ENCODE measurements around the gene MBTPS1. TPM values are rescaled to one million over a fixed set of nuclear protein-coding genes. Genes with fewer than 3 reads are reported as not detected.

The MBTPS1 gene
- total RNA-seq, 1 donor from 2014 or later: 85.9 TPM

DNA sequence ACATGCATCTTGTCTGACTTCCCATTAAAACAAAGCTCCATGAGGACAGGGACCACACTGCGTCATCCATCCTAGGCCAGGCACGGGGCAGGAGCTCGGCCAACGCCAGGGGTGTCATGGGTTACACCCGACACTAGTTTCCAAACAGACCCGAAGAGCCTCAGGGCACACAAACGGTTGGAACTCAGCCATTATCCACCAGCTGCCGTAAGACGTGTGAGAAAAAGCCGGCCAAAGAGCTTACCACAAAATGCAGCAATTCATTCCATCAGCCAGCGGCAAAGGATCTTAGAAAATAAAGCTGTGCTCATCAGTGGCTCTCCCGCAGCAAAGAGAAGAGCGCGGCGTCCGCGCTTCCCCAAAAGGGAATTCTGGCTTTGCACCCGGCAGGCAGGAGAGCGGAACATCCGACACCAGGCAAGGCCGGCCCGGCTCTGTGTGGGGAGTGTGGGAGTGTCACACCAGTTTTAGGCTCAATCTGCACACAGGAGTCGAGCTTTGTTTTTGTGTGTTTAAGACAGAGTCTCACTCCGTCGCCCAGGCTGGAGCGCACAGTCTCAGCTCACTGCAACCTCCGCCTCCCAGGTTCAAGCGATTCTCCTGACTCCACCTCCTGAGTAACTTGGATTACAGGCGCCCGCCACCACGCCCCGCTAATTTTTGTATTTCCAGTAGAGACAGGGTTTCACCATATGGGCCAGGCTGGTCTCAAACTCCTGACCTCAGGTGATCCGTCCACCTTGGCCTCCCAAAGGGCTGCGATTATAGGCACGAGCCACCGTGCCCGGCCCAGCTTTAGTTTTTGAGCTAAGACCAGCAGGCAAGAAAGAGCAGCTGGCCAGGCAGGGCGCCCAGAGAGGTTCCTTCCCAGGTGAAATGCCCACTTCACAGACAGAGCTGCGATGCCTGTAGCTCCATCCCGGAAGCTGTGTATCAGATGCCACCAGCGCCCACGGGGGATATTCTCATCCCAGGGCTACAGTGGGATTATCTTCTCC lies 75.6 kb downstream of the MBTPS1 start:
- no peaks in the 10 kb centered on the region for H3K79me2 ChIP-seq (ENCODE audit: insufficient read depth, low read length)
- peaks cover 37% of the 10 kb centered on the region for H3K27me3 Mint-ChIP-seq (ENCODE audit: low read depth, unreplicated experiment)
- no peak overlapping the region for H3K4me3 Mint-ChIP-seq (ENCODE audit: unreplicated experiment)
- FAIRE-seq (no peak), DNase-seq (ENCODE audit: low read depth) (peak; percentile 51)
- H3K36me3 Mint-ChIP-seq (ENCODE audit: low read depth, unreplicated experiment): peaks cover 5% of the 10 kb centered on the region
- TF ChIP-seq, protein P1, sequence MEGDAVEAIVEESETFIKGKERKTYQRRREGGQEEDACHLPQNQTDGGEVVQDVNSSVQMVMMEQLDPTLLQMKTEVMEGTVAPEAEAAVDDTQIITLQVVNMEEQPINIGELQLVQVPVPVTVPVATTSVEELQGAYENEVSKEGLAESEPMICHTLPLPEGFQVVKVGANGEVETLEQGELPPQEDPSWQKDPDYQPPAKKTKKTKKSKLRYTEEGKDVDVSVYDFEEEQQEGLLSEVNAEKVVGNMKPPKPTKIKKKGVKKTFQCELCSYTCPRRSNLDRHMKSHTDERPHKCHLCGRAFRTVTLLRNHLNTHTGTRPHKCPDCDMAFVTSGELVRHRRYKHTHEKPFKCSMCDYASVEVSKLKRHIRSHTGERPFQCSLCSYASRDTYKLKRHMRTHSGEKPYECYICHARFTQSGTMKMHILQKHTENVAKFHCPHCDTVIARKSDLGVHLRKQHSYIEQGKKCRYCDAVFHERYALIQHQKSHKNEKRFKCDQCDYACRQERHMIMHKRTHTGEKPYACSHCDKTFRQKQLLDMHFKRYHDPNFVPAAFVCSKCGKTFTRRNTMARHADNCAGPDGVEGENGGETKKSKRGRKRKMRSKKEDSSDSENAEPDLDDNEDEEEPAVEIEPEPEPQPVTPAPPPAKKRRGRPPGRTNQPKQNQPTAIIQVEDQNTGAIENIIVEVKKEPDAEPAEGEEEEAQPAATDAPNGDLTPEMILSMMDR (IDR thresholded peaks at IDR 0.05; ENCODE audit: insufficient read depth, low read depth, low read length): no peak
- no peak for TF ChIP-seq EZH2 (IDR thresholded peaks at IDR 0.05; ENCODE audit: insufficient read depth, low read length)
- no peak overlapping the region for H3K4me2 ChIP-seq (ENCODE audit: low read length)
- peaks cover 6% of the 10 kb centered on the region for H4K20me1 ChIP-seq (ENCODE audit: insufficient read depth, low read length)
- H3K27me3 ChIP-seq (ENCODE audit: insufficient read depth, low read length): peaks cover 36% of the 10 kb centered on the region
- no peak overlapping the region for H3K27ac ChIP-seq (ENCODE audit: low read depth, low read length)
- H3K4me1 ChIP-seq (ENCODE audit: insufficient read depth, low read length): no peaks in the 10 kb centered on the region
- H3K9ac ChIP-seq (ENCODE audit: low read length): no peak overlapping the region
- no peak overlapping the region for H3K27ac Mint-ChIP-seq (ENCODE audit: unreplicated experiment)
- H3K9me3 ChIP-seq (ENCODE audit: insufficient read depth, low read depth, low read length): peaks cover 5% of the 10 kb centered on the region
- no peaks in the 10 kb centered on the region for H3K36me3 ChIP-seq (ENCODE audit: insufficient read depth, low read length)
- no peak overlapping the region for H3K4me3 ChIP-seq (ENCODE audit: insufficient read depth, low read depth, low read length)
- H3K4me1 Mint-ChIP-seq (ENCODE audit: low read depth, unreplicated experiment): peaks cover 2% of the 10 kb centered on the region
- H2AFZ ChIP-seq (ENCODE audit: low read depth, low read length): no peak overlapping the region
- H3K9me3 Mint-ChIP-seq (ENCODE audit: unreplicated experiment): peaks cover 4% of the 10 kb centered on the region

DNA sequence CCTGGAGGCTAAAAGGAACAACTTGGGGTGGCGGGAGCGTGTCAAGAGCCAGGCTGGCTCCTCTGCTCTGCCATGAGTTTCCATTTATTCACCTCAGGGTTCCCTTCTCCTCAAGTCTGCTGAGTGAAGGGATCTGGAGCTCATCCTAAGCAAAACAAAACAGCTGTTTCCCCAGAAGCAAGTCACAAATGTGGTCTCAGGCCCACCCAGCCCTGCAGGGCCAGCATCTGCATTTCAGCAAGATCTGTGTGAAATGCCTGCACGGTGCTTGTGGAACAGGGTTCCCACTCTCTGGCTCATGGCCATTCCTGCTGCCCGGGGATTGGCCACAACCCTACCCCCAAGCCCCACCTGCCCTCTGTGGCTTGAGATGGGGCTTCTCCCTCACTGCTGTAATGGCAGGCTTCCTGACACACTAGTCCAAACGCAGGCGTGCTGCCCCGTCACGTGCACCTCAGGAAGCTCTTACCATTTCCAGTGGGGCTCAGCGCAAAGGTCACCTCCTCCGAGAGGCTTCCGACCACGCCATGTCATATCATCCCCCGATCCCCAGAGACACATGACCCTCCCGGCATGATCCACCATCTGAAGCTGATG lies 76.4 kb downstream of the MBTPS1 start:
- no peak for DNase-seq (ENCODE audit: low read depth)
- Histone ChIP-seq H3K9ac (ENCODE audit: low read length) (no peak overlapping the region), H3K27me3 (ENCODE audit: insufficient read depth, low read length) (peaks cover 36% of the 10 kb centered on the region), H3K4me1 (ENCODE audit: insufficient read depth, low read length) (no peaks in the 10 kb centered on the region), H4K20me1 (ENCODE audit: insufficient read depth, low read length) (peaks cover 6% of the 10 kb centered on the region), H2AFZ (ENCODE audit: low read depth, low read length) (no peak overlapping the region), H3K4me2 (ENCODE audit: low read length) (no peak overlapping the region), H3K36me3 (ENCODE audit: insufficient read depth, low read length) (no peaks in the 10 kb centered on the region), H3K9me3 (ENCODE audit: insufficient read depth, low read depth, low read length) (peaks cover 9% of the 10 kb centered on the region), H3K4me3 (ENCODE audit: insufficient read depth, low read depth, low read length) (no peak overlapping the region), H3K27ac (ENCODE audit: low read depth, low read length) (no peak overlapping the region), H3K79me2 (ENCODE audit: insufficient read depth, low read length) (no peaks in the 10 kb centered on the region)
- Mint-ChIP-seq H3K36me3 (ENCODE audit: low read depth, unreplicated experiment) (peaks cover 5% of the 10 kb centered on the region), H3K4me1 (ENCODE audit: low read depth, unreplicated experiment) (peaks cover 2% of the 10 kb centered on the region), H3K9me3 (ENCODE audit: unreplicated experiment) (peaks cover 8% of the 10 kb centered on the region), H3K4me3 (ENCODE audit: unreplicated experiment) (no peak overlapping the region), H3K27ac (ENCODE audit: unreplicated experiment) (peak overlapping the region; percentile 7), H3K27me3 (ENCODE audit: low read depth, unreplicated experiment) (peaks cover 43% of the 10 kb centered on the region)
- no peak for FAIRE-seq
- TF ChIP-seq EZH2 (IDR thresholded peaks at IDR 0.05; ENCODE audit: insufficient read depth, low read length): no peak
- TF ChIP-seq, protein P1 (IDR thresholded peaks at IDR 0.05; ENCODE audit: insufficient read depth, low read depth, low read length): no peak
